Measurements from ENCODE around the gene WDFY3.
"Not testable (repeated sequence)": the region's sequence is repeated elsewhere in the genome, so short reads cannot be mapped to it uniquely, and the experiment has no call there.

WDFY3 gene

DNA sequence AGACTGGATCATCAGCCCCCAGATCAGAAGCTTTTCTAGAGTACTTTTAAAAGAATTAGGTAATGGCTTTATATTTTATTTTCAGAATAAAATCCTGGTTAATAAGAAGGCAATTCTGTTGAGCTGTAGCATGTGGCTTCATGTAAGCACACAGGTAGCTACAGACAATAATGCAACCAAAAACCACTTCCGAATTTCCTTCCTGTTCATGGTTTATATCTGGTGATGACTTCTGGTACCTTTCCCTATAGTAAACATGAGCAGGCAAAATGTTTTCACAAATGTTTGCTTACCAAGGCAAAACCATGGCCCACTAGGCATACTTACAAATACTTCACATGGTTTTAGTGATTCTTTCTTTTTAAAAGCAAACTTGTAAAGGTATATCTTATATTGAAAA, 239.0 kb downstream of the WDFY3 start:
- DNase-seq (ENCODE audit: low read depth in 2 of 3, low spot score in 2 of 3), result no peak

- no peak for DNase-seq (ENCODE audit: low read depth in 2 of 3, low spot score in 2 of 3)
These were observed 240.1 kb downstream of the WDFY3 start for GRCh38 chr4:84726356-84726755.

- DNase-seq (ENCODE audit: low read depth in 2 of 3, low spot score in 2 of 3), result no peak
These were observed 243.8 kb downstream of the WDFY3 start for GRCh38 chr4:84722720-84723119.

DNA sequence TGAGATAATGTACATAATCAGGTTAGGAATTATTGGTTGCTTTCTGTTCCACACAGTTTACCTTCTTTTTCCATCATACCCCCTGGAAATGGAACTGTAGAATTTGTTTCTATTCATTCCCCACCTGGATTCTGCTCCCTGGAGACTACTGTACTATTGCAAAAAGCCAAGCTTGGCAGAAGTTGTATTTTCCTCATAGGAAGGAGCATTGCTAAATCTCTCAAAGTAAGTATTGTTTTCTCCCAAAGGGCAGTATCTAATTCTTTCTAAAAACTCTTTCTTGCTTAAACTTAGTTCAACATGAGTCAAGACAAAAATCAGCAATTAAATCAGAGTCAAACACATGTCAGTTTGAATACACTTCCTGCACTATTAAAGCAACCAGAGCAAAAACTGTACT, 247.4 kb downstream of the WDFY3 start:
- no peak for DNase-seq (ENCODE audit: low read depth in 2 of 3, low spot score in 2 of 3)

GRCh38 chr4:84718699-84719098, 247.8 kb downstream of the WDFY3 start:
- no peak for DNase-seq (ENCODE audit: low read depth in 2 of 3, low spot score in 2 of 3)

GRCh38 chr4:84710548-84710947, 255.9 kb downstream of the WDFY3 start:
- no peak for DNase-seq (ENCODE audit: low read depth in 2 of 3, low spot score in 2 of 3)

- DNase-seq (ENCODE audit: low read depth in 2 of 3, low spot score in 2 of 3), result no peak
These were observed 257.9 kb downstream of the WDFY3 start for GRCh38 chr4:84708406-84709135.

- no peak for DNase-seq (ENCODE audit: low read depth in 2 of 3, low spot score in 2 of 3)
These were observed 260.2 kb downstream of the WDFY3 start for GRCh38 chr4:84706286-84706685.

- DNase-seq (ENCODE audit: low read depth in 2 of 3, low spot score in 2 of 3), result no peak
These were observed 267.4 kb downstream of the WDFY3 start for GRCh38 chr4:84699001-84699671.

DNA sequence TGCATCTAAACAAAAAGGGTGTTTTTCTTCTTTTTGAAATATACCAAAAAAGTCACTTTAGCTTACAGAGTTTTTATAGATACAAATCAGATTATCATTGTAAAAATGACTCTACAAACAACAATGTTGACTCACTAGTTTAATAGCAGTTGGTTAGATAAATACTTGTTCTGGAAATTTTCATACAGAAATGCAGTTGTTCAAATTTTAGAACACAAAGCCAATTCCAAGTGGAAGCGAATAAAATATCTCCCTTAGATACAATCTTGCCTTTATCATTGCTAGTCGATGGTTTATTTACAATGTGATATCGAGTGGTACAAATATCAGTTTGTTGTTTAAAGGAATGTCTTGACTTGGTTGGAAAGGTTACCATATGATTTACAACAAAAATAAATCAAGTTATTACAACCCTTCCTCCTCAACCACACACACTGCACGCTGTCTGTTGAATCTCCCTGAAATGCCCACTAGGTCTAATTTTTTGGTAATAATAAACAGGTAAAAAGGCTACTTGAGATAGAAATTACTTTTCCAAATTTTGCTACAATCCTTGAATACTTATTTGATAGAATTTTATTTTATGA, 268.8 kb downstream of the WDFY3 start:
- no peak for DNase-seq (ENCODE audit: low read depth in 2 of 3, low spot score in 2 of 3)

- DNase-seq (ENCODE audit: low read depth in 2 of 3, low spot score in 2 of 3), result no peak
These were observed 269.3 kb downstream of the WDFY3 start for GRCh38 chr4:84697159-84697558.

GRCh38 chr4:84691800-84692199, 274.7 kb downstream of the WDFY3 start:
- DNase-seq (ENCODE audit: low read depth in 2 of 3, low spot score in 2 of 3), result no peak

GRCh38 chr4:84691170-84691691, 275.3 kb downstream of the WDFY3 start:
- DNase-seq (ENCODE audit: low read depth in 2 of 3, low spot score in 2 of 3), result no peak

- DNase-seq (ENCODE audit: low read depth in 2 of 3, low spot score in 2 of 3), result no peak
These were observed 276.0 kb downstream of the WDFY3 start for GRCh38 chr4:84690481-84690880.

GRCh38 chr4:84689197-84689596, 277.3 kb downstream of the WDFY3 start:
- no peak for DNase-seq (ENCODE audit: low read depth in 2 of 3, low spot score in 2 of 3)

GRCh38 chr4:84688605-84689004, 277.9 kb downstream of the WDFY3 start:
- DNase-seq (ENCODE audit: low read depth in 2 of 3, low spot score in 2 of 3), result no peak

GRCh38 chr4:84685105-84685504, 281.4 kb downstream of the WDFY3 start:
- no peak for DNase-seq (ENCODE audit: low read depth in 2 of 3, low spot score in 2 of 3)

DNA sequence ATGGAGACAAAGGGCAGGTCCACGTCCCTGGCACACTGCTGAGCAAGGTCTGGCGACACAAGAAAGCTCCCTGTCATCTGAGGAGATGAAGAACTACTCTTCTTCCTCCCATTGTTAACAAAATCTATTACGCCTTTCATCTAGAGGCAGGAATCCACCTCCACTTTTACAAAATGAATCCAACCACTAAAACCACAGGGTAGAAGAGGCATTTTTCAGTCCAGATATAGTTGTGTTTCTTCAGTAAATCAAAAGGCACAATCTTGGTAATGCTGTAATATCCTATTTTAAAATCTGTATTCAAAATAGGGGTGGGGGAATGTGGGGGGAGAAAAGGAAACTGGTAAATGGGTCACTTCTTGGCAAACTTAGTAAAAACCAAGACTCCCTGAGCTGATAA, 282.1 kb downstream of the WDFY3 start:
- no peak for DNase-seq (ENCODE audit: low read depth in 2 of 3, low spot score in 2 of 3)

DNA sequence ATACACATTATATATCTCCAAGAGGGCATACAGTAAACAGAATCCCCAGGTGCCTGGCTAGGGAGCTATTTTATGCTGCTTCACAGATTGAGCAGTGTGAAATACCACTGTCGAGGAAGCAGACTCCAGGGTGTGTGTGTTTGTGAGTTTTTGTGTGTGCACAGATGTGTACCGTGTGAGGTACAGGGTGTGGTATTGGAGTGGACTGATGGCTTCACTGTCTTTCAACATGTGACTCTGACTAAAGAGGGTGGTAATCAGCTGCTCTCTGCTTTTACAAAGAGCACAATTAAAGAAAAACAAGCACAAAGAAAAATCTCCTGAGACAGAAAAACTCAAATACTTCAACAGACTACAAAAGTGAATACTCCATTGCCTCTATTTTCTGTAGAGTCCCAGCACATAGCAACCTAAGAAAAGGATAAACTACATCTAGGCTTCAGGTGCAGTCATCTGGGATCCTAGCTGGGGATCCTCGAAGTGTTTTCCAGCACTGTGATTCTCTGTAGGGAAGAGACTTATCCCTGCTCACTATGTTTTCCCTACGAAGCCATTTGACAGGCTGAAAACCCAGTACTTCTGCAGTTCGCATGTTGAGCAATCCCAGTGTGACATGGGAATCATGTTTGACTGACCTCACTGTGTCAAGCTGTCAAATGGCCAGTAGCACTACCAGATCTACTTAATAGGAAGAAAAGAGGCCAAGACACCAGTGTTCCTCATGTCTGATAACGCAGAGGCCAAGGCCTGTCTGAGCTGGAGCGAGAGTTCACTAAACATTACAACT, 283.2 kb downstream of the WDFY3 start:
- DNase-seq (ENCODE audit: low read depth in 2 of 3, low spot score in 2 of 3), result no peak

GRCh38 chr4:84682661-84683060, 283.8 kb downstream of the WDFY3 start:
- not testable (repeated sequence) for DNase-seq (ENCODE audit: low read depth in 2 of 3, low spot score in 2 of 3)

- no peak for DNase-seq (ENCODE audit: low read depth in 2 of 3, low spot score in 2 of 3)
These were observed 284.8 kb downstream of the WDFY3 start for GRCh38 chr4:84681486-84682274.
